ENCODE results near the gene SIRT1. TPM values are rescaled to one million over a fixed set of nuclear protein-coding genes. Genes with fewer than 3 reads are reported as not detected.

SIRT1 gene
- total RNA-seq, 2 donors from 2014 or later = 30.2 to 36.7 TPM

DNA sequence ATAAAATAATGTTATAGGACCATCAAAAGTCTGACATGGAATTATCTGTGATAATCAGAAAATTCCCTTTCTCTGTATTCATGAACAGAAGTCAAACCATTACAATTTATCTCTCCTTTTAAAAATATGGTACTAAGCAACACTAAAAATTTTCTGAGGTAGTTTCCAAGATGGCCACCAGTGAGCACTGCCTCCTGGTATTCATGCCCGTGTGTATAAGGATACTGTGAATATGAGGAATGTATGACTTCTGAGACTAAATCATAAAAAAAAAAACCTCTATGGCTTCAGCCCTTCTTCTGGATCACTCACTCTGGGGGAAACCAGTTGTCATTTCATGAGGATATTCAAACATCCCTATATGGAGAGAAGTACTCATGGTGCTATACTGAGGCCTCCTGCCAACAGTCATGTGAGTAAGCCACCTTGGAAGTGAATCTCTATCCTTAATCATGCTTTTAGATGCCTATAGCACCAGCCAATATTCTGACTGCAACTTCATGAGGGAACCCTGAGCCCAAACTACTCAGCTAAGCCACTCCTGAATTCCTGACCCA lies 41.1 kb downstream of the SIRT1 start:
- no peak overlapping the region for H3K27ac ChIP-seq (ENCODE audit: low read depth, low read length)
- H3K4me3 ChIP-seq (ENCODE audit: low read length) = no peak overlapping the region
- H3K27me3 Mint-ChIP-seq (ENCODE audit: insufficient read depth) = no peaks in the 10 kb centered on the region
- no peak overlapping the region for H3K27ac Mint-ChIP-seq
- H3K36me3 ChIP-seq (ENCODE audit: control insufficient read depth, insufficient read depth, low read length) = peaks cover 51% of the 10 kb centered on the region
- peaks cover 29% of the 10 kb centered on the region for H3K36me3 Mint-ChIP-seq (ENCODE audit: low read depth)
- H3K27me3 ChIP-seq (ENCODE audit: control insufficient read depth, insufficient read depth, low read length, poor library complexity, severe bottlenecking) = no peaks in the 10 kb centered on the region
- no peak for DNase-seq
- H3K9me3 Mint-ChIP-seq = no peaks in the 10 kb centered on the region
- no peak overlapping the region for H3K9ac ChIP-seq (ENCODE audit: extremely low read depth, low read length, poor library complexity, severe bottlenecking)
- no peaks in the 10 kb centered on the region for H3K9me3 ChIP-seq (ENCODE audit: control insufficient read depth, low read length)
- TF ChIP-seq, protein P1, sequence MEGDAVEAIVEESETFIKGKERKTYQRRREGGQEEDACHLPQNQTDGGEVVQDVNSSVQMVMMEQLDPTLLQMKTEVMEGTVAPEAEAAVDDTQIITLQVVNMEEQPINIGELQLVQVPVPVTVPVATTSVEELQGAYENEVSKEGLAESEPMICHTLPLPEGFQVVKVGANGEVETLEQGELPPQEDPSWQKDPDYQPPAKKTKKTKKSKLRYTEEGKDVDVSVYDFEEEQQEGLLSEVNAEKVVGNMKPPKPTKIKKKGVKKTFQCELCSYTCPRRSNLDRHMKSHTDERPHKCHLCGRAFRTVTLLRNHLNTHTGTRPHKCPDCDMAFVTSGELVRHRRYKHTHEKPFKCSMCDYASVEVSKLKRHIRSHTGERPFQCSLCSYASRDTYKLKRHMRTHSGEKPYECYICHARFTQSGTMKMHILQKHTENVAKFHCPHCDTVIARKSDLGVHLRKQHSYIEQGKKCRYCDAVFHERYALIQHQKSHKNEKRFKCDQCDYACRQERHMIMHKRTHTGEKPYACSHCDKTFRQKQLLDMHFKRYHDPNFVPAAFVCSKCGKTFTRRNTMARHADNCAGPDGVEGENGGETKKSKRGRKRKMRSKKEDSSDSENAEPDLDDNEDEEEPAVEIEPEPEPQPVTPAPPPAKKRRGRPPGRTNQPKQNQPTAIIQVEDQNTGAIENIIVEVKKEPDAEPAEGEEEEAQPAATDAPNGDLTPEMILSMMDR (conservative IDR thresholded peaks at IDR 0.05) = no peak
- no peak overlapping the region for H3K4me3 Mint-ChIP-seq
- no CpG with 5 or more reads among the region's 1 CpG for WGBS, 2 experiments (ENCODE audit: insufficient coverage in 1 of 2, insufficient read length in 1 of 2)
- no peaks in the 10 kb centered on the region for H3K4me1 ChIP-seq (ENCODE audit: control insufficient read depth, insufficient read depth, low read length)
- H3K4me1 Mint-ChIP-seq = no peaks in the 10 kb centered on the region

DNA sequence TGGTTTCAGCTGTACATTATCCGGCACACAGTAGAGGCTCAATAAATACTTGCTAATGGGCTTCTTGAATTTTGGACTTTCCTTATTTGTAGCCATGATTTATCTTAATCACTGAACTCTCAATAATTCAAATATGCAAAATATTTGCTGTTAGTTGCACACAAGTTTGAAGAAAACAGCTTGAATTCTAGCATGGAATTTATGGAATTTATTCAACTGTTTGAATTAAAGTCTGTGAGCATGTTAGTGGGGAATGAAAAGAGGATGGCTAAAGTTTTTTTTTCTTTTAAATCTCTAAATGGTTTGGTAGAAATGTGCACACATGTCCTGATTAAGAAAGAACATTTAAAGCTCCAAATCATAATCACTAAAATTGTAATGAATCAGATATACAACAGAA lies 42.5 kb downstream of the SIRT1 start:
- TF ChIP-seq, protein P1 (conservative IDR thresholded peaks at IDR 0.05) = no peak

DNA sequence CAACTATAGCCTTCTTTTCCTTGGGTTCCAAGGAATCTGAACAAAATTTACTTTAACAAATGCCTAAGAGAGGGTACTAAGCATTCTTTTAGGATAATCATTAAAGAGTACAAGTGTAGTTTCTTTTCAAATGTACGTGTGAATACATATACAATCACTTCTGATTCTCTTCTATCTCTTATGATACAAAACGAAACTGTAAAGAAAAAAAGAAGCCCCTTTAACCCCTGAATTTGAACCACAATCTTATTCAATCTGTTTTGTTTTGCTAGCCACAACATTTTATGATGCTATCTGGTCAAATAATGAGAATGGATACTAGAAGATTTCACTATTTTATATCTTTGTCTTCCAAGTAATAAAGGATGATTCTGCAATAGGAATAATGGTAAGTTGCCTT lies 48.7 kb downstream of the SIRT1 start:
- 88 to 95% methylated on average over 1 to 2 of the region's 2 CpGs for WGBS, 2 experiments (ENCODE audit: insufficient coverage in 1 of 2, insufficient read length in 1 of 2)

More for the DNA sequence above, 42.5 kb downstream of the SIRT1 start:
- H3K27ac ChIP-seq (ENCODE audit: low read depth, low read length) = no peak overlapping the region
- H3K9me3 ChIP-seq (ENCODE audit: control insufficient read depth, low read length) = no peaks in the 10 kb centered on the region
- no peaks in the 10 kb centered on the region for H3K4me1 ChIP-seq (ENCODE audit: control insufficient read depth, insufficient read depth, low read length)
- no peaks in the 10 kb centered on the region for H3K4me1 Mint-ChIP-seq
- no peaks in the 10 kb centered on the region for H3K27me3 Mint-ChIP-seq (ENCODE audit: insufficient read depth)
- peaks cover 41% of the 10 kb centered on the region for H3K36me3 Mint-ChIP-seq (ENCODE audit: low read depth)
- no peak overlapping the region for H3K4me3 ChIP-seq (ENCODE audit: low read length)
- no peak overlapping the region for H3K4me3 Mint-ChIP-seq
- no peaks in the 10 kb centered on the region for H3K27me3 ChIP-seq (ENCODE audit: control insufficient read depth, insufficient read depth, low read length, poor library complexity, severe bottlenecking)
- no peaks in the 10 kb centered on the region for H3K9me3 Mint-ChIP-seq
- H3K9ac ChIP-seq (ENCODE audit: extremely low read depth, low read length, poor library complexity, severe bottlenecking) = no peak overlapping the region
- WGBS, 2 experiments (ENCODE audit: insufficient coverage in 1 of 2, insufficient read length in 1 of 2) = 93 to 100% methylated on average over 1 of the region's 1 CpG
- no peak overlapping the region for H3K27ac Mint-ChIP-seq
- DNase-seq = no peak
- H3K36me3 ChIP-seq (ENCODE audit: control insufficient read depth, insufficient read depth, low read length) = peaks cover 51% of the 10 kb centered on the region

More for the DNA sequence above, 48.7 kb downstream of the SIRT1 start:
- no peaks in the 10 kb centered on the region for H3K9me3 Mint-ChIP-seq
- no peaks in the 10 kb centered on the region for H3K27me3 Mint-ChIP-seq (ENCODE audit: insufficient read depth)
- peaks cover 56% of the 10 kb centered on the region for H3K36me3 Mint-ChIP-seq (ENCODE audit: low read depth)
- DNase-seq = no peak
- Histone ChIP-seq H3K36me3 (ENCODE audit: control insufficient read depth, insufficient read depth, low read length) (peaks cover 63% of the 10 kb centered on the region), H3K27ac (ENCODE audit: low read depth, low read length) (no peak overlapping the region), H3K9ac (ENCODE audit: extremely low read depth, low read length, poor library complexity, severe bottlenecking) (no peak overlapping the region), H3K4me1 (ENCODE audit: control insufficient read depth, insufficient read depth, low read length) (no peaks in the 10 kb centered on the region), H3K9me3 (ENCODE audit: control insufficient read depth, low read length) (no peaks in the 10 kb centered on the region), H3K4me3 (ENCODE audit: low read length) (no peak overlapping the region), H3K27me3 (ENCODE audit: control insufficient read depth, insufficient read depth, low read length, poor library complexity, severe bottlenecking) (no peaks in the 10 kb centered on the region)
- TF ChIP-seq, protein P1 (conservative IDR thresholded peaks at IDR 0.05) = no peak
- peaks cover 5% of the 10 kb centered on the region for H3K4me1 Mint-ChIP-seq
- H3K4me3 Mint-ChIP-seq = no peak overlapping the region
- H3K27ac Mint-ChIP-seq = no peak overlapping the region

All from endodermal cell (in vitro differentiated cells).